ENCODE data around the gene HAS3.

DNA sequence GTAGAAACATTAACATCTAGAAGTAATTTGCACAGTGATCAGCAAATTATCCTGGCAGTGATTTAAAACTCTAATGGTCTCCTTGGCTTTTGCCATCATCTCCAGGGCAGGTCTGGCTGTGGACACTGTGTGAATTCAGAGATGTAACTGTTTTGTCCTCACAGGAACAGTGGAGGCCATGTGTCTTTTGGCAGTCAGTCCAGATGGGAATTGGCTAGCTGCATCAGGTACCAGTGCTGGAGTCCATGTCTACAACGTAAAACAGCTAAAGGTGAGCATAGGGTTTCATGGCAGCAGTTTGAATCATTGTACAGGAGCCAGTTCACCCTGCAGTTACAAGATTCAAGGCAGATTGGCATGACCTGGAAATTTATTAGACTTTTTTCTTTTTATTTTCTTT lies 54.7 kb downstream of the HAS3 start:
- TF ChIP-seq, protein P1, sequence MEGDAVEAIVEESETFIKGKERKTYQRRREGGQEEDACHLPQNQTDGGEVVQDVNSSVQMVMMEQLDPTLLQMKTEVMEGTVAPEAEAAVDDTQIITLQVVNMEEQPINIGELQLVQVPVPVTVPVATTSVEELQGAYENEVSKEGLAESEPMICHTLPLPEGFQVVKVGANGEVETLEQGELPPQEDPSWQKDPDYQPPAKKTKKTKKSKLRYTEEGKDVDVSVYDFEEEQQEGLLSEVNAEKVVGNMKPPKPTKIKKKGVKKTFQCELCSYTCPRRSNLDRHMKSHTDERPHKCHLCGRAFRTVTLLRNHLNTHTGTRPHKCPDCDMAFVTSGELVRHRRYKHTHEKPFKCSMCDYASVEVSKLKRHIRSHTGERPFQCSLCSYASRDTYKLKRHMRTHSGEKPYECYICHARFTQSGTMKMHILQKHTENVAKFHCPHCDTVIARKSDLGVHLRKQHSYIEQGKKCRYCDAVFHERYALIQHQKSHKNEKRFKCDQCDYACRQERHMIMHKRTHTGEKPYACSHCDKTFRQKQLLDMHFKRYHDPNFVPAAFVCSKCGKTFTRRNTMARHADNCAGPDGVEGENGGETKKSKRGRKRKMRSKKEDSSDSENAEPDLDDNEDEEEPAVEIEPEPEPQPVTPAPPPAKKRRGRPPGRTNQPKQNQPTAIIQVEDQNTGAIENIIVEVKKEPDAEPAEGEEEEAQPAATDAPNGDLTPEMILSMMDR (IDR thresholded peaks at IDR 0.05): no peak
- no peak for TF ChIP-seq POLR2AphosphoS5 (IDR thresholded peaks at IDR 0.05)
- no peak for TF ChIP-seq POLR2A (IDR thresholded peaks at IDR 0.05)
